ENCODE data around the gene TNFRSF6B. TPM values are rescaled to one million over a fixed set of nuclear protein-coding genes. Genes with fewer than 3 reads are reported as not detected.

The TNFRSF6B gene
- total RNA-seq, 1 donor from 2014 or later, result 2.8 TPM

DNA sequence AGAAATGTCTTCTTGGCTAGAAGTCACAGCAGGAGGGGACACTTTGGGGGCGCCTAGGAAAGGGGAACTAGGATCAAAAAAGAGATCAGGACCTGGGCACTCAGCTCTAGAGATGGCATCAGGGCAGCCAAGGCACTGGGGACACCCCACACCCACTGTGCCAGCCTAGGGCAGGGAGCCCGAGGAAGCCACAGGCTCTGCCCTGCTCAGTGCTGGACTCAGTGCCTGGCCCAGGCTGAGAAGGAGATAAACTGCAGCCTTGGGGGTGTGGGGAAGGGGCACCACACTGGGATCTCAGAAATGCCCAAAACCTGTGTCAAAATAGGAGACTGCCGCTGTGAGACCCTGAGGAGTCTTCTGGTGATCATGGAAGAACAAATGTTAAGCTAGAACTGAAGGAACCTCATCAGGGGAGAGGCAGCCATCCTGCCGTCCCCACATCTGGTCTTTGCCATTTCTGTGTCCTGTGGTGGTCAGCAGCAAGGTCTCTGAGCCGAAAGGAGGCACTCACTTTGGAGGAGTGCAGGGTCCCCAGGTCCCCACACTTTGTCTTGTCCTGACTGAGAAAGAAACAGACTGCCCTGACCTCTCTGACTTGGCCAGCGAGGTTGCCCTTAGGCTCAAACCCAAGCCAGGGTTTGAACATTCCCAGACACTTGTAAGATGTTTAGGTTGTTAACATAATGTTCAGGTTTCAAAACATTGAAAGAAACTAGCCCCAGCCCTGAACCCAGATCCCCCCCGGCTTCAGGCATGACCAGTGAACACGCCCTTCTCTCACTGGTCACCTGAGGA, 9.0 kb downstream of the TNFRSF6B start:
- H3K4me1 ChIP-seq (ENCODE audit: insufficient read depth, low read length), result peaks cover 17% of the 10 kb centered on the region
- Mint-ChIP-seq H3K4me1 (ENCODE audit: low read depth, unreplicated experiment) (peaks cover 10% of the 10 kb centered on the region), H3K4me3 (ENCODE audit: unreplicated experiment) (peak overlapping the region; percentile 64), H3K27me3 (ENCODE audit: low read depth, unreplicated experiment) (no peaks in the 10 kb centered on the region), H3K9me3 (ENCODE audit: unreplicated experiment) (no peaks in the 10 kb centered on the region), H3K36me3 (ENCODE audit: low read depth, unreplicated experiment) (peaks cover 12% of the 10 kb centered on the region), H3K27ac (ENCODE audit: unreplicated experiment) (peak overlapping the region; percentile 42)
- TF ChIP-seq CTCF (IDR thresholded peaks at IDR 0.05; ENCODE audit: insufficient read depth, low read depth, low read length) (no peak), EZH2 (IDR thresholded peaks at IDR 0.05; ENCODE audit: insufficient read depth, low read length) (no peak)
- no peak overlapping the region for H2AFZ ChIP-seq (ENCODE audit: low read depth, low read length)
- H3K79me2 ChIP-seq (ENCODE audit: insufficient read depth, low read length), result peaks cover 66% of the 10 kb centered on the region
- no peak overlapping the region for H3K4me3 ChIP-seq (ENCODE audit: insufficient read depth, low read depth, low read length)
- H3K9ac ChIP-seq (ENCODE audit: low read length), result peak overlapping the region; percentile 79
- peak overlapping the region; percentile 89 for H3K4me2 ChIP-seq (ENCODE audit: low read length)
- H4K20me1 ChIP-seq (ENCODE audit: insufficient read depth, low read length), result peaks cover 34% of the 10 kb centered on the region
- no peaks in the 10 kb centered on the region for H3K27me3 ChIP-seq (ENCODE audit: insufficient read depth, low read length)
- no peak overlapping the region for H3K27ac ChIP-seq (ENCODE audit: low read depth, low read length)
- FAIRE-seq (no peak), DNase-seq (ENCODE audit: low read depth) (no peak)
- peaks cover 14% of the 10 kb centered on the region for H3K36me3 ChIP-seq (ENCODE audit: insufficient read depth, low read length)
- no peaks in the 10 kb centered on the region for H3K9me3 ChIP-seq (ENCODE audit: insufficient read depth, low read depth, low read length)

GRCh38 chr20:63706027-63706695, 9.7 kb downstream of the TNFRSF6B start:
- no peaks in the 10 kb centered on the region for H3K27me3 ChIP-seq (ENCODE audit: insufficient read depth, low read length)
- peaks cover 41% of the 10 kb centered on the region for H4K20me1 ChIP-seq (ENCODE audit: insufficient read depth, low read length)
- H3K4me1 Mint-ChIP-seq (ENCODE audit: low read depth, unreplicated experiment), result peaks cover 12% of the 10 kb centered on the region
- no peak for TF ChIP-seq CTCF (IDR thresholded peaks at IDR 0.05; ENCODE audit: insufficient read depth, low read depth, low read length)
- no peak for TF ChIP-seq EZH2 (IDR thresholded peaks at IDR 0.05; ENCODE audit: insufficient read depth, low read length)
- H3K36me3 Mint-ChIP-seq (ENCODE audit: low read depth, unreplicated experiment), result peaks cover 12% of the 10 kb centered on the region
- peak overlapping the region; percentile 91 for H3K4me3 Mint-ChIP-seq (ENCODE audit: unreplicated experiment)
- peak overlapping the region; percentile 77 for H3K27ac Mint-ChIP-seq (ENCODE audit: unreplicated experiment)
- no peaks in the 10 kb centered on the region for H3K9me3 Mint-ChIP-seq (ENCODE audit: unreplicated experiment)
- H3K4me2 ChIP-seq (ENCODE audit: low read length), result peak overlapping the region; percentile 89
- DNase-seq (ENCODE audit: low read depth) (no peak), FAIRE-seq (no peak)
- H3K27me3 Mint-ChIP-seq (ENCODE audit: low read depth, unreplicated experiment), result no peaks in the 10 kb centered on the region
- H3K36me3 ChIP-seq (ENCODE audit: insufficient read depth, low read length), result peaks cover 15% of the 10 kb centered on the region
- H3K9me3 ChIP-seq (ENCODE audit: insufficient read depth, low read depth, low read length), result no peaks in the 10 kb centered on the region
- peak overlapping the region; percentile 63 for H3K27ac ChIP-seq (ENCODE audit: low read depth, low read length)
- H3K9ac ChIP-seq (ENCODE audit: low read length), result peak overlapping the region; percentile 79
- no peak overlapping the region for H2AFZ ChIP-seq (ENCODE audit: low read depth, low read length)
- peak overlapping the region; percentile 77 for H3K4me3 ChIP-seq (ENCODE audit: insufficient read depth, low read depth, low read length)
- H3K79me2 ChIP-seq (ENCODE audit: insufficient read depth, low read length), result peaks cover 73% of the 10 kb centered on the region
- H3K4me1 ChIP-seq (ENCODE audit: insufficient read depth, low read length), result peaks cover 17% of the 10 kb centered on the region

Data from astrocyte (in vitro differentiated cells and primary cell).